Keratinocyte (primary cell): ENCODE results near the gene FUBP1.

Experiments used
- EZH2 ChIP-seq: IDR thresholded peaks from one replicate; pipeline ENCODE4 v1.6.1; 2012; ENCODE audit warnings: inconsistent platforms, mild to moderate bottlenecking, low read length, moderate library complexity
- TF ChIP-seq, protein P1 (sequence below), 3 experiments: IDR thresholded peaks in 1 of 3; conservative IDR thresholded peaks in 1 of 3; optimal IDR thresholded peaks in 1 of 3; 2 replicates in 2 of 3; 3 replicates in 1 of 3; pipeline versions ENCODE3 to v1.5.1; 2011; ENCODE audit warnings: low read length in 3 of 3, mild to moderate bottlenecking in 3 of 3, moderate library complexity in 2 of 3, control low read depth in 1 of 3, inconsistent platforms in 1 of 3; ENCODE audit not compliant: insufficient read depth in 2 of 3; ENCODE audit errors: extremely low read depth in 1 of 3

DNA sequence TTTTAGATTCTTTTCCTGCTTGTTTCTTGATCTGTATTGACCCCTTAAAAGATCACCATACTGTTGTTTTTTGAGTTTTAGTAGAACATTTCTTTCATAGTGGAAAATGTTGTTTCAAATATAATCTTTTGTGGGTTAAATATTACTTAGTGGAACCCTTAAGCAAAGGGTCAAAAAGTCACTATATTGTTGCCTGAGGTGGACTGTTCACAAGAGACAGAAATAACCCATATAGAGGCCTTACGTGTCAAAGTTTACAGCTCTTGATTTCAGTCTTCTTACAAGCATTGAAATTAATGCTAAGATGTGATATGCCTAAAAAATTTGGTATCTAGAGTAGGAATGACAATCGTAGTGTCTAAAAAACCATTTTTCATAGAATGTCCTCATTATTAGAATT, 32.2 kb upstream of the FUBP1 start:
- TF ChIP-seq, protein P1, sequence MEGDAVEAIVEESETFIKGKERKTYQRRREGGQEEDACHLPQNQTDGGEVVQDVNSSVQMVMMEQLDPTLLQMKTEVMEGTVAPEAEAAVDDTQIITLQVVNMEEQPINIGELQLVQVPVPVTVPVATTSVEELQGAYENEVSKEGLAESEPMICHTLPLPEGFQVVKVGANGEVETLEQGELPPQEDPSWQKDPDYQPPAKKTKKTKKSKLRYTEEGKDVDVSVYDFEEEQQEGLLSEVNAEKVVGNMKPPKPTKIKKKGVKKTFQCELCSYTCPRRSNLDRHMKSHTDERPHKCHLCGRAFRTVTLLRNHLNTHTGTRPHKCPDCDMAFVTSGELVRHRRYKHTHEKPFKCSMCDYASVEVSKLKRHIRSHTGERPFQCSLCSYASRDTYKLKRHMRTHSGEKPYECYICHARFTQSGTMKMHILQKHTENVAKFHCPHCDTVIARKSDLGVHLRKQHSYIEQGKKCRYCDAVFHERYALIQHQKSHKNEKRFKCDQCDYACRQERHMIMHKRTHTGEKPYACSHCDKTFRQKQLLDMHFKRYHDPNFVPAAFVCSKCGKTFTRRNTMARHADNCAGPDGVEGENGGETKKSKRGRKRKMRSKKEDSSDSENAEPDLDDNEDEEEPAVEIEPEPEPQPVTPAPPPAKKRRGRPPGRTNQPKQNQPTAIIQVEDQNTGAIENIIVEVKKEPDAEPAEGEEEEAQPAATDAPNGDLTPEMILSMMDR (optimal IDR thresholded peaks at IDR 0.05 in 1 of 3, IDR thresholded peaks at IDR 0.05 in 1 of 3, conservative IDR thresholded peaks at IDR 0.05 in 1 of 3; ENCODE audit: extremely low read depth in 1 of 3, insufficient read depth in 2 of 3, low read length in 3 of 3): no peak
- no peak for TF ChIP-seq EZH2
